ENCODE results near the gene STAT6.
"Not testable (repeated sequence)": the region's sequence is repeated elsewhere in the genome, so short reads cannot be mapped to it uniquely, and the experiment has no call there.

The STAT6 gene

GRCh38 chr12:57124261-57124877 lies 13.2 kb upstream of the STAT6 start:
- peak; percentile 86 for DNase-seq

- no peak for DNase-seq
Observed at GRCh38 chr12:57123813-57124212, 12.7 kb upstream of the STAT6 start.

- not testable (repeated sequence) for DNase-seq
Observed at GRCh38 chr12:57120718-57121117, 9.6 kb upstream of the STAT6 start.

DNA sequence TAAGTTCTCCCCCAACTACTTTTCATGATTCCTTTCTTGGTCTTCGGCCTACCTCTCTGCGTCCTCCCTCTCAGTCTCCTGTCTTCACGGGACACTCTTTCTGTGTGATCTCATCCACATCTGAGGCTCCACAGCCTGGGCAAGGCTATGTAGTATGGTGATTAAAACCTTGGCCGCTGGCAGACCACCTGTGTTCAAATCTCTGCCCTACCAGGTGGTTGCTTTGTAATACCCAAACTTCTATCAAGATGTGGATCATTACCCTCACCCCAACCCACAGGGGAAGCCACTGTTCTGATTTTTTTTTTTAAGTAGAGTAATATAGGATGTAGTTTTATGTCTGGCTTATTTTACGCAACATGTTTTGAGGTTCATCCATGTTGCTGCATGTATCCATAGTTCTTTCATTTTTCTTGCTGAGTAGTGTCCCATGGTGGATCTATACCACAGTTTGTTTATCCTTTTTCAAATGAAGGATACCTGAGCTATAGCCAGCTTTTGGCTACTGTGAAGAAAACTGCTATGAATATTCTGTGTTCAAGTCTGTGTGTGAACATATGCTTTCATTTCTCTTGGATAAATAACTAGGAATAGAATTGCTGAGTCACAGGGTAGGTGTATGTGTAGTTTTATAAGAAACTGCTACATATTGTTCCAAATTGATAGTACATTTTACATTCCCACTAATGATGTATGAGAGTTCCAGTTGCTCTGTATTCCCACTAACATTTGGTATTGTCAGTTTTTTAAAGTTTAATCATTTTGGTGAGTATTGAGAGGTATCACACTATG lies 8.3 kb upstream of the STAT6 start:
- no peak for DNase-seq

- no peak for DNase-seq
Observed at GRCh38 chr12:57118711-57119271, 7.6 kb upstream of the STAT6 start.

GRCh38 chr12:57116580-57117281 lies 5.6 kb upstream of the STAT6 start:
- no peak for DNase-seq

- no peak for DNase-seq
Observed at GRCh38 chr12:57112492-57113294, 1.5 kb upstream of the STAT6 start.

DNA sequence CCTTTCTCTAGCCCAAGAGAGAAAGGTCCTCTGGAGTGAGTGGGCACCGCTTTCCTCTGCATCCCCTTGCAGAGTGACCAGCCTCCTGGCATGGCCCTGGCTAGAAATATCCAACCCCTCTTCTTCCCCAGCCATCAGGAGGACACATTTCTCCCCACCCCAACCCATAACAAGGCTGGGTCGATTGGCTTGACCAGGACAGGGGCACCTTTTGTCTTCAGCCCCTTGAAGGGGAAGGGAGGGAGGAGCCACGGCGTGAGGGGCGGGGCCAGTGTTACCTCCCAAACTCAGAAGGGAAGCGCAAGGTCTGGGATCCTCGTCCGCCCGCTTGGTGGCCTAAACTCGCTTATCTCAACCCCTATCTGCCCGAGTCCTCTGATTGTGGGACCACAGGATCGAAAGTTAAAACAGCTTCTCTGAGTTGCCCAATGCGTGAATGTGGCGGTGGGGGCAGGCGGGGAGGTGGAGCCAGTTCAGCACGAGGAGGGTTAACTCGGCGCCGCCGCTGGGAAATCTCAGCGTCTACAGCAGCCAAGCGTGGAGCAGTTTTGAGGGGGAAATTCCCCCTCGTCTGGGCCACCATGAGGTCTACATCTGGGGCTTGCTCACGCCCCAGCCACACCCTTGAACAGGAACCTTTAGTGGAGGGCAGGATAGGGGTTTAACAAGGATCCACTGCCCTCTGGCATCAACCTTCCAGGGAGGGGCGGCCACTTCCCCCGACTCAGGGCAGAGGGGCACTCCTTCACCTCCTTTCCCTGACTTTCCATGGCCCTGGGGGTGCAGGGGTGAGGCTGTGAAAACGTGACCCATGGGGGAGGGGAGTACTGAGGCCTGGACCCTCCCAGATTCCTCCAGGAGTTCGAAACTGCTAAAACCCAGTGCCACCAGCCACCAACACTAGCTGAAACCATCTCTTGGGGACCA lies 795 bp downstream of the STAT6 start:
- DNase-seq: no peak

GRCh38 chr12:57109207-57110103 lies 1.7 kb downstream of the STAT6 start:
- DNase-seq: no peak

GRCh38 chr12:57107456-57108155 lies 3.6 kb downstream of the STAT6 start:
- DNase-seq: no peak

GRCh38 chr12:57106021-57106708 lies 5.0 kb downstream of the STAT6 start:
- no peak for DNase-seq

DNA sequence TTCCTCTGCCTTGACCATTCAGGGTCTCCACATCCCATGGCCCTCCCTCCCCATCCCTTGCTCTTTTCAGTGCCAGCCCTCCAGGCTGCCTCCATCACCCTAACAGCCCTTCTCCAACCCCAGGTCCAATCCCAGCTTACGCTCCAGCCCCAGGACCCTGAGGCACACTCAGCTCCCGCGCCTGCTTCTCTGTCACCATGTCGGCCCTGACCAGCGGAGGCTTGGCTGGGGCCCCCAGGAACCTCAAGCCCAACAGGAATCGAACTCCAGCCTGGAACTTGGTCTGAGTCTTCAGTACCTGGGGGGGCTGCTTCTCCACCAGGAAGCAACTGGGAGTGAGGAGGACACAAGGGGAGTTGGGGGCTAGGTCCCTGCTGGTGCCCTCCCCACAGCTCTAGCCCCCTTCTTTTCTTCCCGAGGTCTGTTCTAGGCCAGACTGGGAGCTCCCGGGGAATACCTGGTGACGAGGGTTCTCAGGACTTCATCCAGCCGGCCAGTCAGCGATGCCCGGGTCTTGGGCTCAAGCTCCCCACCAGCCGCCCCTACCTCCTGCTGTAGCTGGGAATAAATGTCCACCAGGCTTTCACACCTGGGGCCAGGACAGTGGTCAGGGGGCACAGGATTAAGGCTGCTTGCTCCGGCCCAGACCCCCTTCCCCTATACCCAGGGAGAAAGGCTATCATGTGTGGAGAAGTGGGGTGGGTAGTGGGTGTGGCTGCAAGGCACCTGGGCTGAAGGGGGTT lies 6.0 kb downstream of the STAT6 start:
- DNase-seq: no peak

GRCh38 chr12:57104292-57104910 lies 6.8 kb downstream of the STAT6 start:
- no peak for DNase-seq

- no peak for DNase-seq
Observed at GRCh38 chr12:57103856-57104255, 7.3 kb downstream of the STAT6 start.

GRCh38 chr12:57101892-57102695 lies 9.1 kb downstream of the STAT6 start:
- no peak for DNase-seq

DNA sequence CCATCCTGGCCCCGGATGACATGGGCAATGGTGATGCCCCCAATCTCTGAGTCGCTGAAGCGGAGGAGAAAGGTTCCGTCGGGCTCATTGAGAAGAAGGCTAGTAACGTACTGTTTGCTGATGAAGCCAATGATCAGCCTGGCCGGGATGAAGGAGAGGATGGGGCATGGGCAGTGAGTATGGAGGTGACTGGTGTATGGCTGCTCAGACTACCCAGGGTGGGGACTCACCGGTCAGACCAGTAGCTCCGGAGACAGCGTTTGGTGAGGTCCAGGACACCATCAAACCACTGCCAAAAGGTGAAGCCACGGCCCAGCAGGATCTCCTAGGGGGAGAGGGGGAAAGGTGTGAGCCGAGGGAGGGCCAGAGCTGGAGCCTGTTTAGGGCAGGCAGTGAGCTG lies 11.4 kb downstream of the STAT6 start:
- no peak for DNase-seq

Measured in midbrain (tissue), 1 donor.